ENCODE data around the gene TPCN2.

- TF ChIP-seq RAD21 (IDR thresholded peaks at IDR 0.05; ENCODE audit: low read depth), result no peak
- TF ChIP-seq JUND (IDR thresholded peaks at IDR 0.05), result no peak
- no peak for TF ChIP-seq ZNF274 (IDR thresholded peaks at IDR 0.05; ENCODE audit: low read depth, low read length)
- TF ChIP-seq, protein P1, sequence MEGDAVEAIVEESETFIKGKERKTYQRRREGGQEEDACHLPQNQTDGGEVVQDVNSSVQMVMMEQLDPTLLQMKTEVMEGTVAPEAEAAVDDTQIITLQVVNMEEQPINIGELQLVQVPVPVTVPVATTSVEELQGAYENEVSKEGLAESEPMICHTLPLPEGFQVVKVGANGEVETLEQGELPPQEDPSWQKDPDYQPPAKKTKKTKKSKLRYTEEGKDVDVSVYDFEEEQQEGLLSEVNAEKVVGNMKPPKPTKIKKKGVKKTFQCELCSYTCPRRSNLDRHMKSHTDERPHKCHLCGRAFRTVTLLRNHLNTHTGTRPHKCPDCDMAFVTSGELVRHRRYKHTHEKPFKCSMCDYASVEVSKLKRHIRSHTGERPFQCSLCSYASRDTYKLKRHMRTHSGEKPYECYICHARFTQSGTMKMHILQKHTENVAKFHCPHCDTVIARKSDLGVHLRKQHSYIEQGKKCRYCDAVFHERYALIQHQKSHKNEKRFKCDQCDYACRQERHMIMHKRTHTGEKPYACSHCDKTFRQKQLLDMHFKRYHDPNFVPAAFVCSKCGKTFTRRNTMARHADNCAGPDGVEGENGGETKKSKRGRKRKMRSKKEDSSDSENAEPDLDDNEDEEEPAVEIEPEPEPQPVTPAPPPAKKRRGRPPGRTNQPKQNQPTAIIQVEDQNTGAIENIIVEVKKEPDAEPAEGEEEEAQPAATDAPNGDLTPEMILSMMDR (IDR thresholded peaks at IDR 0.05 in 2 of 3, conservative IDR thresholded peaks at IDR 0.05 in 1 of 3; ENCODE audit: borderline replicate concordance in 1 of 3, insufficient read depth in 1 of 3, low read depth in 2 of 3, low read length in 2 of 3), result no peak
- no peak for TF ChIP-seq POLR2A (IDR thresholded peaks at IDR 0.05; ENCODE audit: borderline replicate concordance, extremely low read depth, insufficient read depth, insufficient read length)
- no peak for TF ChIP-seq EZH2phosphoT487 (IDR thresholded peaks at IDR 0.05; ENCODE audit: borderline replicate concordance)
- no peak for TF ChIP-seq EZH2 (IDR thresholded peaks at IDR 0.05)
These were observed 9.1 kb downstream of the TPCN2 start for GRCh38 chr11:69057801-69058200.
